GM21825 (cell line): Measurements from ENCODE around the gene POLD1.
A peak's percentile ranks its signal among the peaks of the same experiment; 100 is the strongest.
"Not testable (repeated sequence)": the region's sequence is repeated elsewhere in the genome, so short reads cannot be mapped to it uniquely, and the experiment has no call there.

Experiments
- ATAC-seq: cut with Tn5 transposase; IDR thresholded peaks from one replicate; pipeline ENCODE4 v1.9.1; 2021; ENCODE audit warnings: mild to moderate bottlenecking, moderate library complexity; ENCODE audit not compliant: unreplicated experiment

The POLD1 gene

DNA sequence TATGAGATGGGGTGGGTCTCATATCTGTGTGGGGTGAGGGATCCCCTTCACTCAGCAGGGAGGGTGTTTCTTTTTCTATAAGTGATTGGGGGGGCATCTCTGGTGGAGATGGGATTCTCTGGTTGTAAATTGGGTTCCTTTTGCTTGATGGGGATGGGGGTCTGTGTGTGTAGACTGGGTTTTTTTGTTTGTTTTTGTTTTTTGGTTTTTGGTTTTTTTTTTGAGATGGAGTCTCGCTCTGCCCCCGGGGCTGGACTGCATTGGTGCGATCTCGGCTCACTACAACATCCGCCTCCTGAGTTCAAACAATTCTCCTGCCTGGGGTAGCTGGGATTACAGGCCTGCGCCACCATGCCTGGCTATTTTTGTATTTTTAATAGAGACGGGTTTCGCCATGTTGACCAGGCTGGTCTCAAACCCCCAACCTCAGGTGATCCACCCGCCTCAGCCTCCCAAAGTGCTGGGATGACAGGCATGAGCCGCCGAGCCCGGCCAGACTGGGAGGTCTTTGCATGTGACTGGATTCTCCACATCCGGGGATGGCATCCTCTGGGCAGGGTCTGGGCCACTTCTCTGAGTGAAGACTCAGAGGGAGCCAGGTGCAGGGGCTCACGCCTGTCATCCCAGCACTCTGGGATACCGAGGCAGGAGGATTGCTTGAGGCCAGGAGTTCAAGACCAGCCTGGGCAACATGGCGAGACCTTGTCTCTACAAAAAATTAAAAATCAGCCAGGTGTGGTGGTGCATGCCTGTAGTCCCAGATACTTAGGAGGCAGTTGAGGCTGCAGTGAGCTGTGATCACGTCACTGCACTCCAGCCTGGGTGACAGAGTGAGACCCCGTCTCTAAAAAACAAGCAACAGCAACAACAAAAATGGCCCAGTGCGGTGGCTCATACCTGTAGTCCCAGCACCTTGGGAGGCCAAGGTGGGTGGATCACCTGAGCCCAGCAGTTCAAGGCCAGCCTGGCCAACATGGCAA is 49.3 kb downstream of the POLD1 start:
- ATAC-seq = no peak

DNA sequence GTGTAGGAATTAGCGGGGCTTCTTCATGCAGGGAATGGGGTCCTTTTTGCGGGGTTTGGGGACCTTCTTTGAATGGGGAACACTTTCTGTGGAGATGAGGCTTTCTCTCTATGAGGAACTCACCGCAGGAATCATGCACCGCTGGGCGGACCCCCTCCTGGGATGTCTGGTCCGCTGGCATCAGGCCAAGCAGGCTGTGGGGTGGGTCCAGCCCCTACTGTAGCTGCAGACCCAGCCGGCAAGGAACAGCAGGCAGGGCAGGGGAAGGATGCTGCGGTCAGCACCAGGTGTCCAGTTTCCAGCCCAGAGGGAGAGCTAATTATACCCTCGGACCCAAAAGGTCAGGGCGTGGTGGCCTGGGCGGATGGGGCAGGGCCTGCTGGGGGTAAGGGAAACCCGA is 50.4 kb downstream of the POLD1 start:
- no peak for ATAC-seq

DNA sequence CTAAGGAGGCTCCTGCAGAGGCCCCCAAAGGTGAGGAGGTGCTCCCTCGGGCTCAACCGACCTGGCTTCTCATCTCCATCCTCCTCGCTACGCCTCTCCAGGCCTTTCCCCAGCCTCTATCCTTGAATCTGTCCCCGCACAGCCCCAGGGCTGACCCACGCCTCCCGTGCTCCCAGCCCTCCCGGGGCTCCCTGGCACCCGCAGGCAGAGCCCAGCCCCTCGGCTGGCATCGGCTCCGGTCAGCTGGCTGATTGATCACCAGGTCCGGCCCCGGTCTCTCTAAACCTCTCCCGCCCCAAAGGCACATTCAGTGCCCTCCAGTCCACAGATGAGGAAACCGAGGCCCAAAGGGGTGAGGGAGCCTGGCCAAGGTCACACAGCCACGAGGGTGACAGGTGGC is 51.1 kb downstream of the POLD1 start:
- ATAC-seq = no peak

DNA sequence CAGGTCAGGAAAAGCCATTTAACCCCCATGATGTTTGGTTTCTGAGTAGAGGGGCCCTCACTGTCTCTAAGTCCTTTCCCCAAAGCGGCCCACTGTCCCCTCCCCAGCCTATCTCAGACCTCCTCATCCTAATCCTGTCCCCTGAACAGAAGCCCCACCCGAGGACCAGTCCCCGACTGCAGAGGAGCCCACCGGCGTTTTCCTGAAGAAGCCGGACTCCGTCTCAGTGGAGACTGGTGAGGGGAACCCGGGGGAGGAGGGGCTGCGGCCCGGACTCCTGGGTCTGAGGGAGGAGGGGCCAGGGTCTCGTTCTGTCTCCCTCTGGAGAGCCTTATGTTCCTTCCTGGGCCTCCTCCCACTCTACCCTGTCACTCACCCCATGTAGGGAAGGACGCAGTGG is 51.5 kb downstream of the POLD1 start:
- ATAC-seq = no peak

DNA sequence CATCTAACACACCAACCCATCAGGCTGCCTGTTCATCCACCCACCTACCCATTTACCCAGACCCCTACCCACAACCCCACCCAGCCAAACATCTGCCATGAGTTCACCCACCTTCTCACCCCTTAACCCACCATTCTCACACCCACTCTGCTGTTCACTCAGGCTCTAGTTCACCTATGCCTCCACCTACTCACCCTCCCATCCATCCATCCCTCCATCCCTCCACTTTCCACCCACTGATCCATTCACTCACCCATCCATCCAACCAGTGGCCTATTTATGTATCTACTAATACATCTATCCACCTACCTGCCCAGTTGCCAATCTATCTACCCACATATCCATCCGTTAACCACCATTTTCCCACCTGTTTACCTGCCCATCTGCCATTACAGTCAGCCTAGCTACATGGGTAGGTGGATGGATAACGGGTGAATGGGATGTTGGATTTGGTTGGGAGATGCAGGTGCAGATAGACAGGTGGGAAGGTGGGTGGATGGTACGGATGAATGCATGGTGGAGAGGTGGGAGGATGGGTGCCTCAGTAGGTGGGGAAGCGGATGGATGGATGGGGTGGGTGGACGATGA is 53.8 kb downstream of the POLD1 start:
- no peak for ATAC-seq

DNA sequence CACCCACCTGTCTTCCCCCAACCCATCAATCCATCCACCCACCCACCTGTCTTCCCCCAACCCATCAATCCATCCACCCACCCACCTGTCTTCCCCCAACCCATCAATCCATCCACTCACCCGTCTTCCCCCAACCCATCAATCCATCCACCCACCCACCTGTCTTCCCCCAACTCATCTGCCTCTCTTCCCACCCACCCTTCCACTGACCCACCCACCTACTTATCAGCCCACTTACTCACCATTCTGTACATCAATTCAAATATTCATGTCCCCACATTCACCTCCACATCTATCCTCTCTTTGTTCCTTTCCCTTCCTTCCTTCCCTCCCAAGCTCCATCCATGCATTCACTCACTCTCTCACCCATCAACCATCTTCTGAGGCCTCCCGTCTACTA is 55.0 kb downstream of the POLD1 start:
- not testable (repeated sequence) for ATAC-seq

DNA sequence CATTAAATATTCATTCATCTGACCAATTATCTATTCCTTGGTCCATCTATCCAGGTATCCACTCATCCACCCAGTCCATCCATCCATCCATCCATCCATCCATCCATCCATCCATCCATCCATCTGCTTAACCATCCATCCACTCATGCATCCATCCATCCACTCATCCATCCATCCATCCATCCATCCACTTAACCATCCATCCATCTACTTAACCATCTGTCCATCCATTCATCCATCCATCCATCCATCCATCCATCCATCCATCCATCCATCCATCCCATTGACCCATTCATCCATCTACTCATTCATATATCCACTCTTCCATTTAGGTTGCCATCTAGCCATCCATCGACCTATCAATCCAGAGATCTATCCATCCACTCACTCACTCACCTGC is 59.9 kb downstream of the POLD1 start:
- no peak for ATAC-seq

DNA sequence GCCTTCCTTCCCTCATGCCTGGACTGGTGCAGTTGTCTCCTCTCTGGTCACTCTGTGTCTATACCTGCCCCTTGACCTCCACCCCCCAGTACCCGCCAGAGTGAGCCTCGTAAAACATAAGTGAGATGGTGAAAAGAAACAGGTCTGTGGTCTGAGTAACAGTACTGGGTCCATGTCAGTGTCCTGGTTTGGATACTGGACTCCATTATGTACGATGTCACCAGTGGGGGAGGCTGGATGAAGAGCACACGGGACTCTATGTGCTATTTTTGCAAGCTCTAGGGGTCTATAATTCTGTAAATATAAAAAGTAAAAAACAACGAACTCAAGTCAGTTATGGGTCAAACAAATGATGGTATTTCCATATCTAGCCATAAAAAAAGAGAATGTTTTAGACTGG is 62.9 kb downstream of the POLD1 start:
- ATAC-seq = no peak

DNA sequence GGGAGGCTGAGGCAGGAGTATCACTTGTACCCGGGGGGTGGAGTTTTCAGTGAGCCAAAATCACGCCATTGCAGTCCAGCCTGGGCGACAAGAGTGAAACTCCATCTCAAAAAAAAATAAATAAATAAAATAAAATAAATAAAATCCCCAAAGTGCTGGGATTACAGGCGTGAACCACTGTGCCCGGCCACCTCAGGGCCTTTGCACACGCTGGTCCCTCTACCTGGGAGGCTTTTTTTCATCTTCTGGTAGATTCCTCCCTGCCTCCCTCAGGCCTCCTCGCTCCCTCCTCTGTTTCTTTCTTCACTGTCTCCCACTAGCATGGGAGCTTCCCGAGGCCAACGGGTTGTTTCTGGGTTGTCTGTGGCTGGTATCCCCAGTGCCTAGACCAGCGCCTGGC is 63.6 kb downstream of the POLD1 start:
- ATAC-seq = no peak

DNA sequence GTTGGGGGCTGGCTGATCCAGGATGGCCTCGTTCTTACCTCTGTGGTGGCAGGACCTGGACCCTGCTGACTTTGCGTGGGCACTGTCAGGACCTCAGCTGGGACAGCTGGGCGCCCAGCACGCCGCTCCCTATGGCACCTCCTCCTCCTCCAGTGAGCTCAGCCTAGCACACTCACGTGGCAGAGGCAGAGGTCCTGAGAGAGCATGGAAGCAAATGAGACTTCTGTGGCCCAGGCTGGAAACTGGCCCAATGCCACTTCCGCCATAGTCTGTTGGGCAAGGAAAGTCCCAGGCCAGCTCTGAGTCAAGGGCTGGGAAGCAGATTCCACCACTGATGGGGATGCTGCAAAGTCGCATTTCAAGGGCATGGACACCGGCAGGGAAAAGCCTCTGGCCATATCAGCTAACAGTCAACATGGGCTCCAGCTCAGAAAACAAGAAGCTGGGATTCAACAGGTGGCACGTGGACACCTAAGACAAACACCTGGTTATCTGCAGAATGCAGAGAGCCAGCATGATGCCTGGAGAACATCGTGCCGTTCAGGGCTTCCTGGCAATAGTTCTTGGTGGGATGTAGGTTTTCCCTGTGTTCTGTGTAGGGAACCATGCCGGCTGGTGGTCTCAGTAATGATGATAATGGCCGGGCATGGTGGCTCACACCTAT is 65.2 kb downstream of the POLD1 start:
- ATAC-seq = no peak

DNA sequence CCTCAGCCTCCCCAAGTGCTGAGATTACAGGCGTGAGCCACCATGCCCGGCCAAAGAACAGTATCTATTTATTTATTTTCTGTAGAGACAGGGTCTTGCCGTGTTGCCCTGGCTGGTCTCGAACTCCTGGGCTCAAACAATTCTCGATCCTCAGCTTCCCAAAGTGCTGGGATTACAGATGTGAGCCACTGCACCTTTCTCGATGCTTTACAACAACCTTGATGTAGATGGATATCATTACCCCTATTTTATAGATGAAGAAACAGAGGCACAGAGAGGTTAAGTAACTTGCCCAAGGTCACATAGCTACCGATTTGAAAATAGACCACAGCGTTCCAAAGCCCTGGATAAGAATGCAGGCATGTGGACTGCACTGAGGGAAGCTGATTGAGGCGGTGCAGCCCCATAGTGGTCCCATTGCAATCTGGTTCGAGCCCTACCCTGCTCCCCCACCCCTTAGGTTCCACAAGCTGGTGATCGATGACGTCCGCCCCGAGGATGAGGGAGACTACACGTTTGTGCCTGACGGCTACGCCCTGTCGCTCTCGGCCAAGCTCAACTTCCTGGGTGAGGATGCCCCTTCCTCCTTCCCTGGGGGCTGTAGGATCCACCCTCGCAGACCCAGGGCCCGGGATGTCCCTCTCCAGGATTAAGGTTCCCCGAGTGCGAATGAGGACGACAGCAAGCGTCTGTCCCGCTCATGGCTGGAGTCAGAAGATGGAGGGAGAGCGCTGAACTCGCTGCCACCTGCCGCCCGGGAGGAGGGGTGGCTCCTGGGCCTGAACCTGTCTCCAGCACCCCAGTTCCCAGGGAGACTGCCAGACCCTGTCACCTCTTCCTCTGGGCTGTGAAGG is 66.4 kb downstream of the POLD1 start:
- no peak for ATAC-seq

DNA sequence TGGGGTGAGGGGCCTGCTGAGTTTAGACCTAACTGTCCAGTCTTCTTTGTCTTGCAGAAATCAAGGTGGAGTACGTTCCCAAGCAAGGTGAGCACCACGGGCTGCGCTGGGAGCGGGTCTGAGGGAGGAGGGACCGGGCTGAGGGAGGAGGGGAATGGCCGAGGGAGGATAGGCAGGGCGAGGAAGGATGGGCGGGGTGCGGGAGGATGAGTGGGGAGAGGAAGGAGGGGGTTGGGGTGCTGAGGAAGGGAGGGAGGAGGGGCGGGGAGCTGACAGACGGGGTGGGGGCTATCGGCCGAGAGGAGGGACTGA is 67.0 kb downstream of the POLD1 start:
- no peak for ATAC-seq

DNA sequence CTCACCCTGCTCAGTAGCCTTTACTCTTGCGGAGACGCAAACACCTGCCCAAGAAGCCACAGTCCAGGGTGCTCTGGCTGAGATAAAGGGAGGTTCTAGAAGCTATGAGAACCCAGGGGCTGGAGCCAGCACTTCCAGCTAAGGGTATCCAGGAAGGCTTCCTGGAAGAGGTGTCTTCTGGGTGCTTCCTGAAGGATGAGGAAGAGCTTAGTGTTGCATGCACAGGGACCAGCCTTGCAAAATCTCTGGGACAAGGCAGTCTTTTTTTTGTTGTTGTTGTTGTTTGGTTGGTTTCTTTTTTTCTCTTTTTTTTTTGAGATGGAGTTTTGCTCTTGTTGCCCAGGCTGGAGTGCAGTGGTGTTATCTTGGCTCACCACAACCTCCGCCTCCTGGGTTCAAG is 69.1 kb downstream of the POLD1 start:
- no peak for ATAC-seq

DNA sequence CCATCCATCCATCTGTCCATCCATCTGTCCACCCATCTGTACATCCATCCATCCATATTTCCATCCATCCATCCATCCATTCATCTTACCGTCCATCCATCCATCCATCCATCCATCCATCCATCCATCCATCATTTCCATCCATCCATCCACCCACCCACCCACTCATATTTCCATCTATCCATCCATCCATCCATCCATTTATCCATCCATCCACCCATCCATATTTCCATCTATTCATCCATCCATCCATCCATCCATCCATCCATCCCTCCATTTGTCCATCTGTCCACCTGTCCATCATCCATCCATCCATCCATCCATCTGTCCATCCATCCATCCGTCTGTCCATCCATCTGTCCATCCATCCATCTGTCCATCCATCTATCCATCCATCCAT is 71.8 kb downstream of the POLD1 start:
- no peak for ATAC-seq

DNA sequence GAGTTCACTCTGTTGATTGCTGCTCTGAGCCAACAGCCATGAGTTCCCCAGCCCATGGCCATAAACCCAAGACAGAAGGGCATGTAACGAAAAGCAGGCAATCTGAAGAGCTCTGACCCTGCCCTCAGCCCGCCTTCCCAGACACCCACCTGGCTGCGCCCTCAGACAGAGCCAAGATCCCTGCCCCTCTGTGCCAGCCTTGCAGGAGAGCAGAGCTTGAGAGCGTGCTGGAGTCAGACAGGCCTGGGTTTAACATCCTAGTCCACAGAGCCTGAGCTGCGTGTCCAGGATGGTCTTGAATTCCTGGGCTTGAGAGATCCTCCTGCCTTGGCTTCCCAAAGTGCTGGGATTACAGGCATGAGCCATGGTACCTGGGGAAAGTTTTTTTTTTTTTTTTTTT is 73.2 kb downstream of the POLD1 start:
- no peak for ATAC-seq

DNA sequence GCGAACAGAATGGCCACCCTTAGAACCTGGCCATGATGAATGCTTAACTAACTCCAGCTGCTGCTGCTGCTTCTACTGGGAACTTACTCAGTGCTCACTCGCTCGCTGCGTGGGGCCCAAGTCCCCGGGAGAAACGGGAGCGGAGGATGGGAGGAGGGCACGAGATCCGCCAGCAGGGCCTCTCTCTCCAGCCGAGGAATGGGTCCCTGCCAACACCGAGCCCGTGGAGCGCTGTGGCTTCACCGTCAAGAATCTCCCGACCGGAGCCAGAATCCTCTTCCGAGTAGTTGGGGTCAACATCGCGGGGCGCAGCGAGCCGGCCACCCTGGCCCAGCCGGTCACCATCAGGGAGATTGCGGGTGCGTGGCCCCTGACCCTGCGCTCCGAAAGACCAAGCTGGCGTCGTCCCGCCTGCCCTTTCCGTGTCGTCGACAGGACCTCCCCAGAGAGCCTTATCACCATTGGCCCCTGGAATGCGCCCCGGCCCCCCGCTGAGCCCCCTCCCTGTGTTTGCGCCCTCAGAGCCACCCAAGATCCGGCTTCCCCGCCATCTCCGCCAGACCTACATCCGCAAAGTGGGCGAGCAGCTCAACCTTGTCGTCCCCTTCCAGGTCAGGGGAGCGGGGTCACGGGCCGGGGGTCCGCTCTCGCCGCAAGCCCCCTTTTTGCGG is 74.4 kb downstream of the POLD1 start:
- no peak for ATAC-seq

DNA sequence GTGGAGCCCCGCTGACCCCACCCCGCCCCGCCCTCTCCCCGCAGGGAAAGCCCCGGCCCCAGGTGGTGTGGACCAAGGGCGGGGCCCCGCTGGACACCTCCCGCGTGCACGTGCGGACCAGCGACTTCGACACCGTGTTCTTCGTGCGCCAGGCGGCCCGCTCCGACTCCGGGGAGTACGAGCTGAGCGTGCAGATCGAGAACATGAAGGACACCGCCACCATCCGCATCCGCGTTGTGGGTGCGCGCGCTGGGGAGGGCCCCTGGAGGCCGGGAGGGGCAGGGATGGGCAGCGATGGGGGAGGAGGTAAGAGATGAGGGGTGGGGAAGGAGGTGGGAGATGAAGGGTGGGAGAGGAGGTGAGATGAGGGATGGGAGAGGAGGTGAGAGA is 74.9 kb downstream of the POLD1 start:
- no peak for ATAC-seq

DNA sequence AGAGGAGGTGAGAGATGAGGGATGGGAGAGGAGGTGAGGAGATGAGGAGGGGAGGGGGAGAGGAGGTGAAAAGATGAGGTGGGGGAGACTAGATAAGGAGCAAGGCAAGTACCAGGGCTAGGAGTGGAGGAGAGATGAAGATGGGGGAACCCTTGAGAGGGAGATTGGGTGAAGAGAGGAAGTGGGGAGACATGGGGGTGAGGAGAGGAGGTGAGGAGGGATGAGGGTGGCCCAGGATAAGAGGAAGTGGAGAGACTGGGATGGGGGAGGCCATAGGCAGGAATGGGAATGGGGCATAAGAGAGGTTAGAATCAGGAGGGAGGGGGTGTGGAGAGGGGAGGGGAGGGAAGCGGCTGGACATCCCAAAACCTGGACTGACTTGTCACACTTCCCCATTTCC is 75.5 kb downstream of the POLD1 start:
- ATAC-seq = no peak

DNA sequence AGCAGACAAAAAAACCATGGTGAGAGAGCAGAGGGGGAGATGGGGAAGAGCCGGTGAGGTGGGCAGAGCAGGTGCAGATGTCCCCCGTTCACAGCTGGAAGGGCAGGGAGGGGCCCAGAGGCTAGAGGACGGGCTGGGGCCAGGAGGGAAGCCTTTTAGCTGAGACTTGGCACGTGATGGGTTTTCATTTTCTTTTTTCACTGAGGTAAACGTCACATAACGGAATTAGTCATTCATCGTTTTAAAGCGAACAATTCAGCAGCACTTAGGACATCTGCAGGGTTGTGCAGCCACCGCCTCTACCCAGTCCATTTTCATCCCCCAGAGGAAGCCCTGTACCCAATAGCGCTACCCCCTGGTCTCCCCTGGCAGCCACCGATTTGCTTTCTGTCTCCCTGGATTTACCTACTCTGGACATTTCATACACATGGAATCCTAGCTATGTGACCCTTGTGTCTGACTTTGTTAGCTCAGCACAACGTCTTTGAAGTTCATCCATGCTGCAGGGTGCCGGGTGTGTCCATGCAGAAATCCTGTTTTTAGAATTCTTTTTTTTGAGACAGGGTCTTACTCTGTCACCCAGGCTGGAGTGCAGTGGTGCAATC is 76.1 kb downstream of the POLD1 start:
- peak; percentile 62 for ATAC-seq
